Measurements from ENCODE around the gene RAMAC. TPM values are rescaled to one million over a fixed set of nuclear protein-coding genes. Genes with fewer than 3 reads are reported as not detected.

The RAMAC gene
- polyA plus RNA-seq (2012; rRNA removed): 25.9 and 33.3 TPM in 2 replicates
- polyA plus RNA-seq (2012; cell fraction: cytosol; rRNA removed): 37.4 and 44.7 TPM in 2 replicates
- 11.1 and 12.5 TPM in 2 replicates for polyA plus RNA-seq (2012; cell fraction: nucleus; rRNA removed)

DNA sequence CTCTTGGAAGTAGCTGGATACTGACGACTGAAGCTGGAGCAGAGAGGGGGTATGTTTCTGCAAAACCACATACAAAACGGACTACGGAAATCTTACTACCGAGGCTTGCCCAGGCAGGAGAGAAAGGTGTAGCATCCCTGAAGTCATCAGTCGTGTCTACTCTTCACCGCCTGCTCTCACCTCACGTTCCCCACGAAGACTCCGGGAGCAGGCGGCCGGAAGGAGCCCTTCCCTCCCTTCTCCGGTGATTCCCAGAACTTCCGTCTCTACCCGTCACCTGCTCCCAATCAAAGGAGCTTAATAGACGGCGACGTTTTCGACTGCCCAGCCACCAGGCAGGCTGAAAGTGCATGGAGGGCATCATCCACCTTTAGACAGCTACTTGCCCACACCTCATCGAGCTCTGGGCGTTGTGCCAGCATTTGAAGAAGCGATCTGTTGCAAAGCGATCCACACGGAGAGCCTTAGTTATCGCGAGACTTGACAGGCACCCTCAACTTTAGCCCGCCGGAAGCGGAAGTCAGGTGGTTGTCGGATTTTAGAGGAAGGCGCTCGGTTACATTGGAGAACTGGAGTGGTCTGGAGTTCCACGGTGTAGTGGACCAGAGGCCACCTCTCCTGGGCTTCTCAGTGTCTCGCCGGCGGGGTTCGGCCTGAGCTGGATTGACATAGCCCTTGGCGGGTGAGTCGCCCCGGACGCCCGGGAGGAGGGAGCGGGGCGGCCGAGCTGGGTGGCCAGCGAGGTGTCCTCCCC is at the start of gene RAMAC:
RAMAC (plus strand) TSS at position 523 of the 754 bp plus-strand sequence. CDS start 2,809 bp downstream, outside the sequence.
- Histone ChIP-seq H3K79me2 (ENCODE audit: insufficient read depth) (peaks cover 29% of the 10 kb centered on the region), H3K27ac (ENCODE audit: low read depth in 2 of 2, low read length in 1 of 2) (peak within 1 kb of the TSS; percentile 69 to 94), H3K9ac (peak within 1 kb of the TSS; percentile 80), H3K4me1 (ENCODE audit: control insufficient read depth in 1 of 2, insufficient read depth in 2 of 2, low read depth in 1 of 2, low read length in 1 of 2) (peaks cover 8 to 10% of the 10 kb centered on the region in 2 experiments; a peak in 3 of 4 replicates), H4K20me1 (ENCODE audit: insufficient read depth) (no peaks in the 10 kb centered on the region), H2AFZ (ENCODE audit: low read depth) (peak within 1 kb of the TSS; percentile 83), H3K4me2 (peak within 1 kb of the TSS; percentile 81), H3K9me3 (no peaks in the 10 kb centered on the region), H3K27me3 (ENCODE audit: insufficient read depth) (no peaks in the 10 kb centered on the region), H3K9me2 (no peaks in the 10 kb centered on the region), H3K36me3 (replicated peaks in 1 of 2; ENCODE audit: control insufficient read depth in 1 of 2, insufficient read depth in 2 of 2, low read length in 1 of 2) (peaks cover 14 to 27% of the 10 kb centered on the region in 2 experiments), H3K4me3 (ENCODE audit: low read depth in 2 of 2, low read length in 1 of 2) (peak within 1 kb of the TSS; percentile 88 to 92), H3F3A (replicated peaks; ENCODE audit: insufficient read depth) (peaks cover 3% of the 10 kb centered on the region)
- ChIA-PET CTCF (interaction anchor here (0.7 to 3.6 kb wide), 12 partner anchors 13 to 446 kb away, joined by 3 to 18 read pairs (median 4); partner anchors contain the start of genes C15orf40 and RPS17), POLR2A (interaction anchor here (0.7 to 1.7 kb wide), 6 partner anchors 9 to 445 kb away, joined by 3 to 16 read pairs (median 3); partner anchors contain the start of genes C15orf40 and RPS17)
- DNase-seq: peak; percentile 87
- under 1% methylated on average over 32 of the region's 45 CpGs for WGBS (ENCODE audit: low lambda C conversion rate)
- TF ChIP-seq RAD21 (IDR thresholded peaks at IDR 0.05; ENCODE audit: low read length) (0 out of 2 replicates have a peak, but pooled peaks have one; percentile 4), MEF2A (IDR thresholded peaks at IDR 0.05; ENCODE audit: borderline replicate concordance, low read depth) (no peak), GABPA (IDR thresholded peaks at IDR 0.05; ENCODE audit: low read depth) (peak; percentile 87), JUND (IDR thresholded peaks at IDR 0.05) (no peak), POLR2AphosphoS5 (IDR thresholded peaks at IDR 0.05; ENCODE audit: low read depth, low read length) (peak; percentile 80), NFIC (IDR thresholded peaks at IDR 0.05; ENCODE audit: borderline replicate concordance) (peak; percentile 84), EP300 (IDR thresholded peaks at IDR 0.05; ENCODE audit: borderline replicate concordance in 1 of 2, low read depth in 1 of 2, low read length in 1 of 2) (0 out of 4 replicates have a peak, but pooled peaks of 1 of the 2 experiments have one; percentile 22), TCF12 (IDR thresholded peaks at IDR 0.05) (0 out of 2 replicates have a peak, but pooled peaks have one; percentile 17), RXRA (IDR thresholded peaks at IDR 0.05; ENCODE audit: borderline replicate concordance, low read depth) (no peak), FOSL2 (IDR thresholded peaks at IDR 0.05; ENCODE audit: borderline replicate concordance, low read depth) (no peak), FOXM1 (IDR thresholded peaks at IDR 0.05; ENCODE audit: low read depth) (no peak), GATA2 (CRISPR knock-in tag; IDR thresholded peaks at IDR 0.05) (no peak), YY1 (IDR thresholded peaks at IDR 0.05; ENCODE audit: low read depth) (no peak), FOXJ3 (CRISPR knock-in tag; IDR thresholded peaks at IDR 0.05) (no peak), RFX5 (IDR thresholded peaks at IDR 0.05; ENCODE audit: low read length) (no peak), CHD2 (IDR thresholded peaks at IDR 0.05; ENCODE audit: low read length, partially characterized antibody) (peak; percentile 98), TAF1 (IDR thresholded peaks at IDR 0.05; ENCODE audit: borderline replicate concordance, low read depth, low read length) (no peak; the same call in 1 of the 2 replicates), RCOR1 (IDR thresholded peaks at IDR 0.05; ENCODE audit: low read length) (no peak), SMC3 (IDR thresholded peaks at IDR 0.05; ENCODE audit: low read depth, low read length) (no peak), ELF1 (IDR thresholded peaks at IDR 0.05) (peak; percentile 83)
- TF ChIP-seq, protein P1, sequence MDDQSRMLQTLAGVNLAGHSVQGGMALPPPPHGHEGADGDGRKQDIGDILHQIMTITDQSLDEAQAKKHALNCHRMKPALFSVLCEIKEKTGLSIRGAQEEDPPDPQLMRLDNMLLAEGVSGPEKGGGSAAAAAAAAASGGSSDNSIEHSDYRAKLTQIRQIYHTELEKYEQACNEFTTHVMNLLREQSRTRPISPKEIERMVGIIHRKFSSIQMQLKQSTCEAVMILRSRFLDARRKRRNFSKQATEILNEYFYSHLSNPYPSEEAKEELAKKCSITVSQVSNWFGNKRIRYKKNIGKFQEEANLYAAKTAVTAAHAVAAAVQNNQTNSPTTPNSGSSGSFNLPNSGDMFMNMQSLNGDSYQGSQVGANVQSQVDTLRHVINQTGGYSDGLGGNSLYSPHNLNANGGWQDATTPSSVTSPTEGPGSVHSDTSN (IDR thresholded peaks at IDR 0.05): 0 out of 2 replicates have a peak, but pooled peaks have one; percentile 5
- TF ChIP-seq, protein P2, sequence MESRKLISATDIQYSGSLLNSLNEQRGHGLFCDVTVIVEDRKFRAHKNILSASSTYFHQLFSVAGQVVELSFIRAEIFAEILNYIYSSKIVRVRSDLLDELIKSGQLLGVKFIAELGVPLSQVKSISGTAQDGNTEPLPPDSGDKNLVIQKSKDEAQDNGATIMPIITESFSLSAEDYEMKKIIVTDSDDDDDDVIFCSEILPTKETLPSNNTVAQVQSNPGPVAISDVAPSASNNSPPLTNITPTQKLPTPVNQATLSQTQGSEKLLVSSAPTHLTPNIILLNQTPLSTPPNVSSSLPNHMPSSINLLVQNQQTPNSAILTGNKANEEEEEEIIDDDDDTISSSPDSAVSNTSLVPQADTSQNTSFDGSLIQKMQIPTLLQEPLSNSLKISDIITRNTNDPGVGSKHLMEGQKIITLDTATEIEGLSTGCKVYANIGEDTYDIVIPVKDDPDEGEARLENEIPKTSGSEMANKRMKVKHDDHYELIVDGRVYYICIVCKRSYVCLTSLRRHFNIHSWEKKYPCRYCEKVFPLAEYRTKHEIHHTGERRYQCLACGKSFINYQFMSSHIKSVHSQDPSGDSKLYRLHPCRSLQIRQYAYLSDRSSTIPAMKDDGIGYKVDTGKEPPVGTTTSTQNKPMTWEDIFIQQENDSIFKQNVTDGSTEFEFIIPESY (IDR thresholded peaks at IDR 0.05; ENCODE audit: borderline replicate concordance, low read depth): peak; percentile 97
- TF ChIP-seq, protein P3, sequence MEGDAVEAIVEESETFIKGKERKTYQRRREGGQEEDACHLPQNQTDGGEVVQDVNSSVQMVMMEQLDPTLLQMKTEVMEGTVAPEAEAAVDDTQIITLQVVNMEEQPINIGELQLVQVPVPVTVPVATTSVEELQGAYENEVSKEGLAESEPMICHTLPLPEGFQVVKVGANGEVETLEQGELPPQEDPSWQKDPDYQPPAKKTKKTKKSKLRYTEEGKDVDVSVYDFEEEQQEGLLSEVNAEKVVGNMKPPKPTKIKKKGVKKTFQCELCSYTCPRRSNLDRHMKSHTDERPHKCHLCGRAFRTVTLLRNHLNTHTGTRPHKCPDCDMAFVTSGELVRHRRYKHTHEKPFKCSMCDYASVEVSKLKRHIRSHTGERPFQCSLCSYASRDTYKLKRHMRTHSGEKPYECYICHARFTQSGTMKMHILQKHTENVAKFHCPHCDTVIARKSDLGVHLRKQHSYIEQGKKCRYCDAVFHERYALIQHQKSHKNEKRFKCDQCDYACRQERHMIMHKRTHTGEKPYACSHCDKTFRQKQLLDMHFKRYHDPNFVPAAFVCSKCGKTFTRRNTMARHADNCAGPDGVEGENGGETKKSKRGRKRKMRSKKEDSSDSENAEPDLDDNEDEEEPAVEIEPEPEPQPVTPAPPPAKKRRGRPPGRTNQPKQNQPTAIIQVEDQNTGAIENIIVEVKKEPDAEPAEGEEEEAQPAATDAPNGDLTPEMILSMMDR (IDR thresholded peaks at IDR 0.05): no peak
- TF ChIP-seq, protein P4, sequence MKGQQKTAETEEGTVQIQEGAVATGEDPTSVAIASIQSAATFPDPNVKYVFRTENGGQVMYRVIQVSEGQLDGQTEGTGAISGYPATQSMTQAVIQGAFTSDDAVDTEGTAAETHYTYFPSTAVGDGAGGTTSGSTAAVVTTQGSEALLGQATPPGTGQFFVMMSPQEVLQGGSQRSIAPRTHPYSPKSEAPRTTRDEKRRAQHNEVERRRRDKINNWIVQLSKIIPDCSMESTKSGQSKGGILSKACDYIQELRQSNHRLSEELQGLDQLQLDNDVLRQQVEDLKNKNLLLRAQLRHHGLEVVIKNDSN (IDR thresholded peaks at IDR 0.05; ENCODE audit: borderline replicate concordance, low read depth): peak; percentile 79
- TF ChIP-seq, protein P5, sequence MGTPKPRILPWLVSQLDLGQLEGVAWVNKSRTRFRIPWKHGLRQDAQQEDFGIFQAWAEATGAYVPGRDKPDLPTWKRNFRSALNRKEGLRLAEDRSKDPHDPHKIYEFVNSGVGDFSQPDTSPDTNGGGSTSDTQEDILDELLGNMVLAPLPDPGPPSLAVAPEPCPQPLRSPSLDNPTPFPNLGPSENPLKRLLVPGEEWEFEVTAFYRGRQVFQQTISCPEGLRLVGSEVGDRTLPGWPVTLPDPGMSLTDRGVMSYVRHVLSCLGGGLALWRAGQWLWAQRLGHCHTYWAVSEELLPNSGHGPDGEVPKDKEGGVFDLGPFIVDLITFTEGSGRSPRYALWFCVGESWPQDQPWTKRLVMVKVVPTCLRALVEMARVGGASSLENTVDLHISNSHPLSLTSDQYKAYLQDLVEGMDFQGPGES (IDR thresholded peaks at IDR 0.05; ENCODE audit: low read depth, low read length): no peak
- TF ChIP-seq, protein P6, sequence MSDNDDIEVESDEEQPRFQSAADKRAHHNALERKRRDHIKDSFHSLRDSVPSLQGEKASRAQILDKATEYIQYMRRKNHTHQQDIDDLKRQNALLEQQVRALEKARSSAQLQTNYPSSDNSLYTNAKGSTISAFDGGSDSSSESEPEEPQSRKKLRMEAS (IDR thresholded peaks at IDR 0.05; ENCODE audit: low read depth): peak; percentile 99

Data from SK-N-SH (cell line).